GM18526 (cell line): ENCODE data around the gene PUM2.

Experiments
- POLR2A ChIP-seq: IDR thresholded peaks from 3 replicates; pipeline ENCODE4 v1.6.1; 2011; ENCODE audit not compliant: insufficient read length; ENCODE audit errors: extremely low read depth

Gene PUM2

DNA sequence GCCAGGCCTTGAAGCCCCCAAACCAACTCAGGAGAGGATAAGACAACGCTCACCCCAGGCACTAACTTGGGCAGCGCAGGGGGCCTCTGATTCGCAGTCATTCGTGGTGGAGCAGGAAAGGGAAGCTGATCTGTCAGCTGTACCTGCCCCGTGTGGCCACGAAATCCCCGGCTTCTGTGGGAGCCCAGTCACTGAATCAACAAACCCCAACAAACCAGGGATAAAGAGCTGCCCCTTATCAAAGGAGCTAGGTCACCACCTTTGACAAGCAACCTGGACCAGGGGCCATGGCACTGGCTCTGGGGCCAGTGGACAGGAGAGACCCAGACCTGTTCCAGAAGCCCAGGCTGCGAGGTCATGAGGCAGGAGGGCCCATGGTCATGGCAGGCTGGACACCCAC is 140.2 kb downstream of the PUM2 start:
- no peak for TF ChIP-seq POLR2A

DNA sequence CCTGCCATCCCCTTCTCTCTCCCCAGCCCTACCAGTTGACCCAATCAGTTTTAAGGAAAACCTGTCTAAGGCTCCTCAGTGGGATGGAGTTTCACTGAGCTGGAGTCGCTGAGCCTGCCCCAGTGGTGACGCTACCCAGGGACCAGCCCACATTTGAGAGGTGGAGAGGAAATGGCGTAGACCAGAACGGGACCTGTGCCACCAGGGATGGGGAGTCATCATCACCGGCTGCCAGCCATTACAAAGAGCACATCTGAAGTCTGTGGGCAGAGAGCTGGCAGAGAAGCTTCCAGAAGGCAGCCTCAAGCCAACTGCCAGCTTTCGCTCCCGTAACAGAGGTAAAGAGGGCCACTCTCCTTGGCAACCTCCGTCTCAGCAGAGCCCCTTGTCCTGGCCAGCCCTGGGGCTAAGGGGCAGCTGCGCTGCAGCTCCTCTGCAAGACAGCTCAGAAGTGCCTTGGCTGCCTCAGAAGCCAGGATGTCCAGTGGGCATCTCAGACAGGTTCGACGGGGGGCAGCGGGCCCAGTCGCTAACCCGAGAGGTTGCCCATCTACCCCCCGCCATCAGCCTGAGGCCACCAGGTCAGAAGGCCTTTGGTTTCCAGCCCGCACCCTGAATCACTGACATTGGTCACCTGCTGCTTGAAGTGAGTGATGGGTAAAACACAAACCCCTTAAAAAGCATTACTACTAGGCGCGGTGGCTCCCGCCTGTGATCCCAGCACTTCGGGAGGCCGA is 141.1 kb downstream of the PUM2 start:
- TF ChIP-seq POLR2A, result no peak

DNA sequence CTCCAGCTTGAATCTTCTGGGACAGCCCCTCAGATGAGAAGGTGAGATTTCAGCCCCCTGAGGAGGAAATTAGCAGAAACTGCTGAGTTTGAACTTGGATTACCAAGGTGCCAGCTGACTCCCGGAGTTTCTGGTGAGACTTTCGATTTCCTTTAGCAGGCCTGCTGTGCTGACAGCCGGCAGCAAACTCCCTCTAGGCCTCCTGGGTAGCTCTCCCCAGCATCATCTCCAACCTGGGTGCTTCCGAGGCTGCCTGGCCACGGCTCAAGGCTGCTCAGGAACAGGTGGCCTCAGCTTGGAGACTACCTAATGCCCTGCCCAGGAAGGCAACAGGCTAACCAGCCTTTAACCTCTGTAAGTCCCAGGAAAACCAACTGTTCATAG is 142.2 kb downstream of the PUM2 start:
- TF ChIP-seq POLR2A, result no peak

DNA sequence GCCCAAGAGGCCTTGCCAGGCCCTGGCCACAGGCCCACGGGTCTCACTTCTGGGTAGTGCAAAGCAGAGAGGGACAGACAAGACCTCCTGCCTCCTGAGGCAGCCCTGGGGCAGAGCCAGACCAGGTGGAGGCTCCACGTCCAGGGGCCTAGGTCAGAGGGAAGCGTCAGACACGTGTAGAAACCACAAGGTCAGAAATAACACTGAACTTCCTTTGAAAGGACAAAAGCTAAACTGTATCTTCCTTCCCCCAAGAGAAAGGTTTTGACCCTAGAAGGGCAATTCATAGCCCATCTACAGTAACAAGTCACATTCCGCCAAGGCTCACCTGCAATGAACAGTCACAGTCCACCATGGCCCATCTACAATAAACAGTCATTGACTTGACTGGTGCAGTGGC is 143.6 kb downstream of the PUM2 start:
- TF ChIP-seq POLR2A, result no peak

DNA sequence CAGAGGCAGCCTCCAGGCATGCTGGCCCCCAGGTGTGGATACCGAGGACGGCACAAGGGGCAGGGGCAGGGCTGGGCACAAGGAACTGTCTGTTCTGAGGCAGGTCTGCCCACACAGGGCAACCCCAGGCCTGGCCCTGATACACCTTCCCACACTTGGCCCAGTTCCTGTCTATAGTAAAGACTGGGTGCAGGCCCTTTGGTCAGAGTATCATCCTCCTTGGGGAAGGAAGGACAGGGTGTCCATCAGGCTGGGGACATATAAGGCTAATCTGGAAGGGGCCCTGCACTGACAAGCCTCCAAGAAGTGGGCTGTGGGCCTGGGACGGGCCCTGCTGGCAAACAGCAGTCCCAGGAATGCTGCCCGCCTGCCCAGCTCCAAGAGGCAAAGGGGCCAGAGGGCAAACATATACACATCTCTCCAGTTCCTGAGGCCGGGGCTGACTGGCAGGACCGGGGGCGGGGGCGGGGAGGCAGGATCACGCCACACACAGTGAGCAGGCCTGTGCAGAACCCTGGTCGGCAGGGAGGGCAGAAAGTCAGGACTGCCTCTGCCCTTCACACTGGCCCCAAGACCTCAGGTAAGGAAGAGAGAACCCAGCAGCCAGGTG is 144.6 kb downstream of the PUM2 start:
- no peak for TF ChIP-seq POLR2A

DNA sequence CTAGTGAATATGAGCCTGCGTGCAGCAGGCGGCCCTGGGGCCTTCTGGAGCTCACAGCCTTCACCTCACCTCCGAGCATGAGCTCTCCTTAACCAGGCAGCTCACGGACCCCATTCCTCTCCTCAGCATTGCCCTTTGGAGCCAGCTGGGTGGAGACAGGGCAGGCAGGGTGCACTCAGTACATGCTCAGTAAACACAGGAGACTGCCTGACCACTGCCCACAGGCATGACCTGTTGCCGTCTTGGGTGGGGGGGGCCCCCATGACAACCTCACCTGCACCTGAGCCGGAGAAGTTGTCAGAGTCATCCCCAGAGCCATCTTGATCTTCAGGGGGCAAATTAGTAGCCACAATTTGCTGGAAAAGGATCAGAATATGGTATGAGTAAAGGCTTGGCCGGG is 145.6 kb downstream of the PUM2 start:
- TF ChIP-seq POLR2A, result no peak

DNA sequence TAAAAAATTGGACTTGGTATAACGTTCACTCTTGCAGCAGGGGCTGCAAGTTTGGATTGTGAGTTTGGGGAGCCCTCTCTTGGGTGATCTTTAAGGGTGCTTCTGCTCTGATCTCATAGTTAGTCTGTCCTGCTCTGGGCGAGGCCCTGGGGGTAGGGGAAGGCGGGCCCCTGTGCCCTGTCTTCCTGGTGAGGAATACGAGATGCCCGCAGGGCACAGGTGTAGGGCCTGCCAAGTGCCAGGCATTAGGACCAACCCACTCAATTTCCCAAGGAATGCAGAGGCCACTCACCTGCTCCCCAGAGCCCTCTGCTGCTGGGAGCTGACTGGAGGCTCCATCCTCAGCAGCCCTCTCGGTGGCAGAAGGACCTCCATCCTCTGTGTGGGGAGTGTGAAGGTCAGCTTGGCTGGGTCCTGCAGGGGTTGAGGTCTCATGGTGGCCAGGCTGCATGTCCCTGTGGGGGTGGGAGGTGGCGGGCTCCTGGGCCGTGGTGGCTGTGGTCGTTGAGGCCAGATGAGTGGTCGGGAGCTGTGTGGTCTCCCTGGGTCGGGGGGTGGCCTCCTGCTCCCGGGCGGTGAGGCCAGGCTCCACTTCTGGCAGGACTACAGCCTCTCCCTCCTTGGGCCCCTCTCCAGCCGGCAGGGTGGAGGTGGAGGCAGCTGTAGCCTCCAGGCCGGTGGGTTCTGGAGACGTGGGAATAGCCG is 147.0 kb downstream of the PUM2 start:
- TF ChIP-seq POLR2A, result no peak

DNA sequence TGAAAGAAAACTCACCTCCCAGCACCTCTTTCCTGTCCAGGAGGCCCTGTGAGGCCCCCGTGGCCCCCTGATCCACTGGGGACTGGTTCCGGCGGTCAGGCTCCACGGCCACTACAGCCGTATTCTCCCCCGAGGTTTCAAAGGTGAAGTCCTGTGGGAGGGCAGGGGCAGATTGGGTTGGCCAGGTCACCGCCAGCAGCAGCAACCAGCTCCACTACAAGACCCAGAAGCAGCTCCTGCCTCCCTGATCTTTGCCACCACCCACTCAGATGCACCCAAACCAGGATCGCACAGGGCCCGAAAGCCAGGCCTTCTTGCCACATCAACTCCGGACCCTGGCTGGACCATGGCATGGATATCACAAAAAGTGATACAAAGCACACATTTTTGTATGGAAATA is 147.6 kb downstream of the PUM2 start:
- no peak for TF ChIP-seq POLR2A

DNA sequence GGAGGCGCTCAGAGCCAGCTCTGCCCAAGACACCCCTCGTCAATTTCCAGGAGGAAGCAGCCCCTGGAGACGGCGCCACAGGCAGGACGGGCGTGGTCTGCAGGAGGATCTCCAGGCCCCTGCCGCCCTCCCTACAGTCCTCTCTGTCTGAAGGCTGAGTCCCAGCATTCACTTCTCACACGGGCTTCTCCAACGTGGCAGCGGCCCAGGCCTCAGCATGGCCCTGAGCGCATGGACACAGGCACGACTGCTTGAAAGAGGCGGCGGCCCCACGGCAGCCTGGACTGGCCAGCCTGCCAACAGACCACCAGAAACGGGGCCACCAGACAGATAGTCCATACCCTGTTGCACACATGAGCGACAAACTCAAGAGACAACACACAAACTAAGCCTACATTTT is 149.0 kb downstream of the PUM2 start:
- TF ChIP-seq POLR2A, result no peak

DNA sequence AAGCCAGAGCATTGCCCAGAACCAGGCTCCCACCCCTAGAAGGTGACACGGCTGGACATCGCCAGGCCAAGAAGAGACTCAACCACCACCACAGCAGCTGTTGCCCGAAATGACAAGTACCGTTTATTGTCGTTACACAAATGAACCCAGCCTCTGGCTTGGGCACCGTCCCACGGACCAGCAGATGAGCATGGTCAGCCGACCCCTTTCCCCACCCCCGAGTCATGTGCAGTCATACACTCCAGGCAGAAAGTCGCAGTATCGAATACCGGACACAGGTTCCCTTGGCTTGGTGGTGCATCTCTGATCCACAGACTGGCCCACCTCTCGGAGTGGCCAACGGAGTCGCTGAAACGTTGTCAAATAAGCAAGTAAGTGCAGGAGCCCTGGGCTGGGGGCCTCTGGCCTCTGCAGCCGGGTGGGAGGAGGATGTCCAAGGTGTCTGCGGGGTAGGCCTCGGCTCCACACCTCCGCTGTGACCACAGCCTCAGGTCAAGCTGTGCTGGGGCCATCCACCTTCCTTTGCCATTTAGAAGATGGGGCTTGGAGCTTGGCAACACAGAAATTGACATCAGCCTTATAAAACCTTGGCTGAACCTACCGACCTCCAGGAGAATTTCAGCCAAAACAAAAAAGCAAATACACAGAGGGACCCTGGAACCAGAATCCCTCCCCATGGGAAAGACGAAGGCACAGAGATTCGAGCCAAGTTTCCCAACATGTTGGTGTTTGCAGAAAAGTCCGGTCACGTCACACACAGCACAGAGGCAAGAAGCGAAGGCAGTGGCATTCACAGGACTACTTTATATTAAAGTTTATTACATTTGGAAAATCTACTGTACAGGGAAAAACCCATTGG is 149.7 kb downstream of the PUM2 start:
- TF ChIP-seq POLR2A, result no peak

DNA sequence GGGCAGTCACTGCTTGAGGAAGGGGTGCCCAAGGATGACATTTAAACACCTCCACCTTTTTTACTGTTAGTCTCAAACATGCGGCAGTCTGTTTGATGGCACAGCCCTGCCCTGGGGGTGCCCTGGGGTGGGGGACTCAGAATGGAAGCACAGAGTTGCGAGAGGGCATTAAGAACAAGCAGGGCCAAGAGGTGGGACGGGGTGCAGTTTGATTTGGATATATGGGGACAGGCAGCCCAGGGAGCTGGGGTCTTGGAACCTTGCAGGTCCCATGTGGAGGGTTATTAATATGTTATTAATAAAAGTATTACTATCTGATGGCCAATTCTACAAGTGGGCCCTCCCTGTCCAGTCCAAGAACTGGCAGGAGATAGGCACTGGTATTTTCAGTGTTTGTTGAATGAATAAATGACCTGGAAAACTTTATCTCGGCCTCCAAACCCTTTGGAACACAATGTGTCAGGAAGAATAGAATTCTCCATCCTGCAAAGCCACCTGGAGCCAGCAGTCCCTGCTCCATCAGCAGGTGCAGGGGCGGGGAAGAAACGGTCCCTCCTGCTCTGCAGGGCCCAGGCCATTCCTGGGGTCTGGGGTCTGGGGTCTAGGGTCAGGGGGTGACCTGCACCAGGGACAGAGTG is 150.9 kb downstream of the PUM2 start:
- no peak for TF ChIP-seq POLR2A

DNA sequence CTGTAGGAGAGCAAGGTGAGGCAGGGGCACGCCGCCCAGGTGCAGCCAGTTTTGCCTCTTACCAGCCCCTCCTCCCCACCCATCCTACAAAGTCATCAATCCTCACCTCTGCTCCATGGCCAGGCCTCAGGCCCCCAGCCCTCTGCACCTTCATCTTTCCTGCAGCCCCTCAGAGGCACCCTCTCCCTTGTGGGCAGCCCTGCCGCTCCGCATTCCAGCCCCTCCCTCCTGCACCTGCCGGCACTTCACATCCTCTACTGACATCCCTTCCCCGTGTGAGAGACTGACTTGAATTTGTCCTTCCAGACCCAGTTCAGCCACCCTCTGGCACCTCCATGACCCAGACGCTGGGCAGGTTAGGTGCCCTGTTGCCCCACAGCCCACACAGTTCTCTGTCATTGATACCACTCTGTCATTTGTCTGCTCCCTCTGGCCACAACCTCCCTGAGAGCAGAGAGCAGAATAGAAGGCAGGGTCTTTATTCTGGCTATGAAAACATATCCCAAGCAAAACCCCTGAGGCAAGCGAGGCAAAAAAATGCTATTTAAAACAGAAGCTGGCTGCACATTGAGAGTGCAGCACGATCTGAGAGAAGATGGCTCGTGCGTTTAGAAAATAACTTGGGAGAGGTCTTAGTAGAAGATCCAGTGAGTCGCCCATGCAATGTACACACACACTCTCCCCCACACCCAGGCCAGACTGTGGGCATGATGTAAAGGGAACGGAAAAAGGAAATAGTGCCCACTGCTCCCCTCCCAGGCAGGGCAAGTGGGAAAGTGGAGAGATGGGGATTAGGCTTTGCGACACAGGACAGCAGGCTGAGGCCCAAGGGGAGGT is 151.6 kb downstream of the PUM2 start:
- no peak for TF ChIP-seq POLR2A
